Stimulated activated CD4-positive, alpha-beta T cell treated with anti-CD3 and anti-CD28 coated beads, TNF-alpha, amount 100 ng/mL, for 4 hours (primary cell): ENCODE data around the gene ROBO1.
"Not testable (repeated sequence)": the region's sequence is repeated elsewhere in the genome, so short reads cannot be mapped to it uniquely, and the experiment has no call there.

ENCODE experiments used
- DNase-seq, 3 experiments: peaks; one replicate each; pipeline ENCODE4 v3.0.0-alpha.2; 2020; ENCODE audit warnings: low read depth in 3 of 3

Gene ROBO1

DNA sequence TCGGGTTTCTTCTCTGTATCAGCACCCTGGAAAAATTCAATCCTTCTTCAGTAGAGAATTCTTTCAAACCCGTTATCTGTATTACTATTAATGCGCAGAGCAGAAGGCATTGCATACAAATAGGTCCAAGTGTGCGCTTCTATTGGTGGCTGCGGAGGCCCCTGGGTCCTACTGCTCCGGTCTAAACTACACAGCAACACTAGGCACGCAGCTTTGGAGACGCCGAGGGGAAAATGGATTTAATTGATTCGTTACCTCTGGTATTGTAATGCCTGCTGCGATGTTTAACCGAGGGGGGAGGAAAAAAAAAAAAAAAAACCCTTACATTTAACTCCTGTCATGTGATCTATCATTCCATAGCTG, at the start of gene ROBO1:
Gene ROBO1 (minus strand): TSS at position 94 of the 363 bp plus-strand sequence.
- DNase-seq = no peak

DNA sequence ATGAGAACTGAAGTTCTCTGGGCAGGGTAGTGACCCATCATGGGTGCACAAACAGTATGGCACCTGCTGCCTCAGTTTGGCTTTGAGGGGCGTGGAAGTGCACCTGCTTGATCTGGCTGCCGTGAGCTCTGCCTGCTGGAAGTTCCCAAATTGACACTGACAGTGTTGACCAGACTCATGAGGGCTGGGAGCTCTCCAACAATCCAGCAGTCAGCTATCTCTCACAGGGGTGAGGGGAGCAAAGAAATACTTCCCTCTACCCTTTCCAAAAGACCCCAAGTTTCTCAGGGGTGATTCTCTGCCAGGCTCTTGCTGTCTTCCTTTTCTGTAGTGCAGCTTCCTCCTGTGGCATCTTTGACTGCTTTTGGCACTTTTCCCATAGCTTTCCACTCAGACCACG, 49.4 kb upstream of the ROBO1 start:
- DNase-seq = no peak

DNA sequence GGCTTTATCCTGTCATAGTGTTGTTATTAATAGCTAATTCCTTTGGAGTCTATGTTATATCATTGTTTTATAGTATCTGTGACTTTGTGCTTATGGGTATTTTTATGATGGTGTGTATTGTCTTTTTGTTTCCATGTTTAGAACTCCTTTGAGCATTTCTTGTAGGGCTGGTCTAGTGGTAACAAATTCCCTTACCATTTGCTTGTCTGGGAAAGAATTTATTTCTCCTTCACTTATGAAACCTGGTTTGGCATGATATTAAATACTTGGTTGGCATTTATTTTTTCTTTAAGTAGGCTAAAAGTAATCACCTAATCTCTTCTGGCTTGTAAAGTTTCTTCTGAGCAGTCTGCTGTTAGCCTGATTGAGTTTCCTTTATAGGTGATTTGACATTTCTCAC, 47.7 kb upstream of the ROBO1 start:
- DNase-seq = no peak

DNA sequence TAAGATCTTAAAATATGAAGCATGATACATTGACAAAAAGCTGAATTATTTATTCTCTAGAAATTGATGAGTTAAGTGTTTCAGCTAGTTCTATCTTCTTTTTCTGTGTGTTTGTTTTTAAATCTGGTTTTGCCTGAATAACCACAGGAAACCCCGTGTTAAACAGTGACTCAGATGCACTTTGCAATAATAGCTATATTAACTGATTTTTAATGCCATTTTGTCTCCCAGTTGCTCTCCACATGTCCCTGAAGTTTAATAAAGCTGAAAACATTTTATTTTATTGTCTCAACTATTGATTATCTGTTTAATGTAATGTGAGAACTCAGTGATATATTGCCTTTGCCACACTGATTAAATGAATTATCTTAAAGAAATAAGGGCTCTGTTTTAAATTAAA, 42.8 kb upstream of the ROBO1 start:
- no peak for DNase-seq

DNA sequence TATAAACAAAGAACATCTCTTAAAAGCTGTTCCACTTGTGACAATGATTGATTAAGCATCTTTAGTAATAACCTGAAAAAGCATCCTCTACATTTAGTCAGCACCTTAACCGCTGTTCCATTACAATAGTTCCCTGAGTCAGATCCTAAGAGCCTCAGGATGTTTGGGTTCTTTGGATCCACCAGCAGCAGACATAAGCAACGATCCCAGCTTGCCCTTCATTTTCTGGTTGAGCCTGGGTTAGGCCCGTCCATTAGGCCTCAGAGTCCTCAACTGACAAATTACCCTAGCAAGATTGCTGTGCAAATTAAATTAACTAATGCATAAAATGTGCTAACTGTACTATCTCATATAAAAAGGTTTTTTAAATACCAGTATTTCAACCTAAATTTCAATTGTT, 42.3 kb upstream of the ROBO1 start:
- DNase-seq = no peak

DNA sequence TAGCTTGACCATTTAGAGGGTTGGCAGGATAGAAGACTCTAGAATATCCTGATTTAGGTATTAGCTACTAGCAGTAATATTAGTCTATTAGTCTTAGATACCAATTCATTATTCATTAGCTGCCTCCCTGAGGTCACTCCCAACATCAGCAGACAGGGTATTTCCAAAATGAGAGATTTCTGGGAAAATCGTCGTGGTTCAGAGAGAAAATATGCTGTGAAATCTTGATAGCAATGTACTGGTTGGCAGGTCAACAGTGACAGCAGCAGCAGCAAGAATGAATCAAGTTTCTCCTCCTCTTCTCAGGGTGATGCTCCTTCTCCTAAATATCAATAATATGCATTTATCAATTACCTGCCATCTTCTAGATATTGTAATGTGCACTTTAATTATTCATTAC, 41.3 kb upstream of the ROBO1 start:
- no peak for DNase-seq

DNA sequence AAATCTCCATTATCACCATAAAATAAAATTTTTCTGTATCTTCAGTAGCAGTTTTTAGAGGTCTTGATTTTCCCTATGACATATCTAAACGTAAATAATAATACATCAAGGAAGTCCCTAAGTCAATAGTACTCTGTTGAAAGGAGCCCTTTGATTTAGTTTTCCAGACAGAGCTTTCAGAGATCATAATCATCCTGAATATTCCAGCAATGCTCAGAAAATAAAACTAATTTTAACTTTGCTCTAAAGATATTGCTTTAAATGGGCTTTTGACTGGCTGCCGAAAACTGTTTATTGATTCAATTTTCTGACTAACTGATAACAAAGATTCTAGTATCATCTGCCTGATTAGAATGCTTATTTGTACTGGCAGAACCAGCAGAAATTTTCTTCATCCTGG, 40.7 kb upstream of the ROBO1 start:
- no peak for DNase-seq

DNA sequence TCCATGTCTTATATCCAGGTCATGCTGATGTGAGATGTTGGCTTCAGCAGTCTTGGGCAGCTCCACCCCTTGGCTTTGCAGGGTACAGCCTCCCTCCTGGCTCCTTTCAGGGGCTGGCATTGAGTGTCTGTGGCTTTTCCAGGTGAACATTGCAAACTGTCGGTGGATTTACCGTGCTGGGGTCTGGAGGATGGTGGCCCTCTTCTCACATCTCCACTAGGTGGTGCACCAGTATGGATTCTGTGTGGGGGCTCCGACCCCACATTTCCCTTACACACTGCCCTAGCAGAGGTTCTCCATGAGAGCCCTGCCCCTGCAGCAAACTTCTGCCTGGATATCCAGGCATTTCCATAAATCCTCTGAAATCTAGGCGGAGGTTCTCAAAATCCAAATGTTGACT, 22.4 kb upstream of the ROBO1 start:
- not testable (repeated sequence) for DNase-seq

DNA sequence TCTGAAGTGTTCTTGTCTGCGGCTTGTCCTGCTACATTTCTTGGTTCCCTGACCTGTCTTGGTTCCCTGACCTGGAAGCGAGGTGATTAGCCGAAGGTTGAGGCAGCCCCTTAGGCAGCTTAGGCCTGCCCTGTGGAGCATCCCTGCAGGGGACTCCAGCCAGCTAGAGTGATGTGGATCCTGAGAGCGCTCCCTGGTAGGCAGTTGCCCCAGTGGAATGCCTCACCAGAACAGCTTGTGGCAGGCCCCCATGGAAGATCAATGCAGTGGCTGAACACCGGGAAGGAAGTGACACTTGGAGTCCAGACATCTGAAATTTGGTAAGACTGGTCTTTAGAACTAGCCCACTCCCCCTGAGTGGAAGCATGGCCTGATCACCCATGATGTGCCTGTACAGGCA, 5.5 kb upstream of the ROBO1 start:
- DNase-seq = no peak

DNA sequence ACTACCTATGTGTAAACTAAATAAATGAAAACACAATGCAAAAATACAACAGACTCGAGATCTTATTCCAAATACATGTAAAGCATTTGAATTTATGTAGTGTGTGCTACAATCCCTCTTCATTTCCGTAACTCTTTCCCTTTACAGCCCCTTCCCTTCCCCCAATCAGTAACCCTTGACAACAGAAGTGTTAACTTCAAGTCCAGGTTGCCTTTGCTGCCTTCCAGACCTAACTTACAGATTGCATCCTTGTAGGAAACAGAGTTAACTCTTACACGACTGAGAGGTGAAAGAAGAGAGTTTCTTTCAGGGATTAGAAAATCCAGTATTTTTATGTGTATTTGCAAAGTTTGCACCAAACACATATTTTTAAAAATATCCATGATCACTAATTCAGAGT, 1.4 kb upstream of the ROBO1 start:
- no peak for DNase-seq

DNA sequence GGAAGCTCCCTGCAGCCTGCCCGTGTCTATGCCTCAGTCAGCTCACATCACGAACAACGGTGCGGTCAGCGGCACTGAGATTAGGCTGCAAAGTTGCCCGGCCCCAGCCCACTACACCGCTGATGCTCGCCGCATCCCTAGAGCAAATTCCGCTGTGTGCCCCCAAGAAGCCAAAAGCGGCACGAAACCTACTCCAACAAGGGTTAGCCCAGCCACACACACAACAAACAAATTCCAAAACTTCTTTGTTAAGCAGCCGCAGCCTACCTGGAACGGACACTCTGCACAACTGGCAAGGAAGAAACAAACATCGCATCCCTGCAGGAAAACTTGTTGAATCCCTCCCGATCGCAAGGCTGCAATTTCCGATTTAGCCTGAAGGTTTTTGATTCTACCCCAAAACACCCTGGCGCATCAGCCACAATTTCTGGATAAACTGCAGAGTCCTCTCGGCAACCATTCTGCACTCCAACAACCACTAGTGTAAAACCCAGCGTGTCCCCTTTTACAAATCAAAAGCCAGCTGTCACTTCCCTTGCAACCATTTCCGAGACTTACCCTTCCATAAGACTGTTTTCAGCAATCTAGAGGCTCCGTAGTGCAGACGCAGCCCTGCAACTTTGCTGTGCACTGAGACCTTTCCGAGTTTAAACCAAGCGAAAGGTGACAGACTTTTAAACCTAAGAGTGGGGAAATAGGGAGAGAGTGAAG, 449 bp downstream of the ROBO1 start:
- no peak for DNase-seq

DNA sequence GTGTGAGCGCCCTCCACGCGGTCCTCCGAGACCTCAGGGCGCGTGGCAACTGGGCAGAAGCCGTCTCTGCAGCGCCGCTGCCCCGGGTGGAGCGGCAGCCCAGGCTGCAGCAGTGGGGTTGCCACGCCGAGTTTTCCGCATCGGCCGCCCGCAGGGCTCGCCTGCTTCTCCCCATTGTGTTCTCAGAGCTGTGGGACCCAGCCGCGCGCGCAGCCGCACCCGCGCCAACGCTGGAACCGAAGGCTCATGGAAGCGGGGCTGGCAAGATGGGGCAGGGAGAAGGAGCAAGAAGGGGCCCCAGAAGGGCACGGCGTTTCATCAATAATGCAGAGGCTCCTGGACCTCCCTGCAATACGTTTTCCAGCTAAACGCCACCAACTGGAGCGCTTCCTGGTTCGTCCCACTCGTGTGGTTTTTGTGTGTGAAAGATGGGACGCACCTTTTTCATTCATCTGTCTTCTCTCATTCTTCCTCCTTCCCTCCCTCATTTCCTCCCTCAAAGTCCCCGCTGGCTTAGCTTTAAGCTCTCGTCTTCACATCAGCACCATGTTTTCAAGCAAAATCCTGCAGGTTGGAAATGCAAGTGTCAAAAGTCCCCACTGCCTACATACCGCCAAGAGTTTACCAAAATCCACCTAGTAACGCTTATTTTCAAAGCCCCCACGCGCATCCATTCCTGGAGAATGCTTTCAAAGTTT, 1.2 kb downstream of the ROBO1 start:
- no peak for DNase-seq

DNA sequence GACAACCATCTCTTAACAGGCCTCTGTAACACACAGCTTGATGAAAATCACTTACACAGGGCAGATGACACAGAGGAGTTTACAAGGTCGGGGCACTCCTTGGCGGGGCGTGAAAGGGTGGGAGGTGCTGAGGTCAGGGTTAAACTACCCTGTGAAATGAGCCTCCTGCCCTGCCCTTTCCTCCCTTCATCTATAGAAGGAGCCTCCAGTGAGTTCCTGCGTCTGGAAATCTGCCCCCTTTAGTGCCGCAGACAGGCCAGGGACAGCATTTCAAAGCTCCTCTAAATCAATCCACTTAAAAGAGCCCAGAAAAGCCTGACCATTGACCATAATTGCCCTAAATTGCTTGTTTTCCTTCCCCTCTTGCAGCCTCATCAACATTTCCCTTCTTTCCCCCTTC, 1.9 kb downstream of the ROBO1 start:
- DNase-seq = no peak

DNA sequence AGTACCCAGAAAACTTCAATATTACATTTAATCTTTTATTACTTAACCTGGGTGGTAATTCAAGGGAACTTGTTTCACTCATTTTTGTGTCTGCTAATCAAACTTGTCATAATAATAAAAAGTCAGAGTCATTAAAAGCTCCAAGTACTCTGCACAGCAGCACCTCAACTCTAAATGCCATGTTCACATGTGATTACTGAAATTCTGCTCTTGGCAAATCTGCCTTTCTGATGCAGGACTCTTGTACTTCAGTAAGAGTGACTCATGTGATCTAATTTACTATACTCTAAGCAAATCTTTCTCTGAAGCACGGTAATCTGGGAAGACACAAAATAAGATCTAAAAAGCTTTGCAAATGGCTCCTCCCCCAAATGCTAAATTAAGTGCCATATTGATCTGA, 6.4 kb downstream of the ROBO1 start:
- DNase-seq = no peak

DNA sequence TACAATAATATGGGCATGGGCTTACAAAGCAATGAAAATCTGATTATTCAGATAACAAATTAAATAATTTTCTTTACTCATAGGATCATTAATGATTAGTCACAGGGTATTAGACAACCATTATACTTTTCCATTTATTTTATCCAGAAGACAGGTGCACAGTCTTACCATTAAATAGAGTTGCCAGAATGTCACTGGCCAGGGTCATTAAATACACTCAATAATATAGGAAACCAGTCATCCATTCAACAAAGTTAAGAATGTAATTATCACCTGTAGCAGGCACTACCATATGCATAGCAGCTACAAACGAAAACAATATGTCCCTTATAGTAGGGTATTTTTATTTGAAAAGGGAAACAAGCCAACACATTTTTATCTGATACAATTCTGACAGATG, 16.1 kb downstream of the ROBO1 start:
- DNase-seq = no peak

DNA sequence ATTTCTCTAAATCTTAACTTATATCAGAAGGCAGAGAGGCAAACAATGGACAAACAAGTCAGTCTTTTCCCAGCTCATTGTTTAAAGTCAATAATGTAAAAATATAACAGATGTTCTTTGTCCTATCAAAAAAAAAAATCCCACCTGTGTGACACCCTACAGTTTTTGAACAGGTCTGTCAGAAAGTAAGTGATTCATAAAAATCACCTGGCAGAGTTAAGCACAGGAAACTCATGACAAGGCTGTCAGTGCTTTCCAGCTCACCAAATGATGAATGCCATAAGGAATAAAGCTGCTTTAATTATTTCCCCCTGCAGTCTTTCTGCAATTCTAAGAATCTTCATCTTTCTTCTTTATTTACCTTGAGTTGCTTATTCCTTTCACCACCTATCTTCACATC, 30.3 kb downstream of the ROBO1 start:
- no peak for DNase-seq

DNA sequence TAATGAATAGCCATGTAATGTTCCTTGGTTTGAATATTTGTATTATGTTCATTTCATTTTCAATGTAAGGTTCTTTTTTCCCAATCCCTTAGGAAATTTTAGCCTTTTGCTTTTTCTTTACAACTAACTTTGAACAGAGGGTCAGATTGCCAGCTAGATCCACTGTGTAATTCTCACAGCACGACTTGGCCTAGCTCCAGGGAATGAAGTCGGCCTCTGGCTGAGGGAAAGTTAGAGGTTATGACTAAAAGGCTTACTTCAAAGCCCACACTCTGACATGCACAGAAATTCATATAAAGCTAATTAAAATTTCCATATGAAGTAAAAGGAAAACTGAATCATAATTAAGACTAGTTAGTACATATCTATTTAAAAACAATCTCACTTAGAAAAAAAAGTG, 38.7 kb downstream of the ROBO1 start:
- no peak for DNase-seq

DNA sequence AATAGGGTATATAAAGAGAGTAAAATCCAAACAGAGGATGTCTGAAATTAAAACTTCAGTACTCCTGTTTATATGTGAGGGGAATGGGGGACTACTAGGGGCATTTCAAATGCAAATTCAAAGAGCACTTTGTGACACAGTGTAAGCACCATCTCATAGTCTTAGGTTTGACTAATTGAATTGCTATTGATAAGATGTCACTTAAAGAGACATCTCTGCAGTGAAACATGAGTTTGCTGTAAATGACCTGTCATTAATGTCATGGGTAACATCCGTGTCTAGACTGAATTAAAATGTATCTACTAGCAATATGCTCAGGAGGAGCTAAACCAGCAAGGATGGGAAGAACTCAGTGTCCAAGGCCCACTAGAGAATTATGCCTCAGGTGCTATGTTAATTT, 41.0 kb downstream of the ROBO1 start:
- DNase-seq = no peak

DNA sequence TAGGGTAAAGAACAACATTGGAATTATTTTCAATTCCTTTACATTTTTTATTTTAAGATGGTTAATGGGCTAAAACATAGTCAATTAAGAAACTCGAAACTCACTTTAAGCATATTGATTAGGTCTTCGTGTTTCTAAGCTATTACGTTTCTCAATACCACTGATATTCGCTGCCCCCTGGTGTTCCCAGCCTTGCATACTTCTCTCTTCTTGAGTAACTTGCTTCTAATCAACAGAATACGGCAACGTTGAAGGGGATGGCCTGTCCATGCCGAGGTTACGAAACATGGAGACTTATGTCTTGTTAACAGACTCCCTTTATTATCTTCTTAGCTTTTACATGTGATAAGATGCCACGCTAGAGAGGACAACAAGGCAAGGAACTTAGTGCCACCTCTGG, 43.6 kb downstream of the ROBO1 start:
- DNase-seq = no peak

DNA sequence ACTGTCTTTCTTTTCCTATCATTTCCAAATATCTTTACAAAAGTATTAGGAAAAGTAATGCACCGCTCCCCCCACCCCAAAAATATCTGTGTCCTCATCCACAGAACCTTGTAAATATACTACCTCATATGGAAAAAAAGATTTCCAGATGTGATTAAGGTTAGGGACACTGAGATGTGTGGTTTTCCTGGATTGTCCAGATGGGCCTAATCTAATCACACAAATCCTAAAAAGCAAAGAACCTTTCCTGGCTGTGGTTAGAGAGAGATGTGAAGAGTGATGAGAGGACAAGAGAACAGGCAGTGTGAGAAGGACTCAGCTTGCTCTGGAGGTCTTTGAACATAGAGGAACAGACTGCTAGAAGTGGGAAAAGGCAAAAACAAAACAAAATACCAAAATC, 77.7 kb downstream of the ROBO1 start:
- DNase-seq = no peak

DNA sequence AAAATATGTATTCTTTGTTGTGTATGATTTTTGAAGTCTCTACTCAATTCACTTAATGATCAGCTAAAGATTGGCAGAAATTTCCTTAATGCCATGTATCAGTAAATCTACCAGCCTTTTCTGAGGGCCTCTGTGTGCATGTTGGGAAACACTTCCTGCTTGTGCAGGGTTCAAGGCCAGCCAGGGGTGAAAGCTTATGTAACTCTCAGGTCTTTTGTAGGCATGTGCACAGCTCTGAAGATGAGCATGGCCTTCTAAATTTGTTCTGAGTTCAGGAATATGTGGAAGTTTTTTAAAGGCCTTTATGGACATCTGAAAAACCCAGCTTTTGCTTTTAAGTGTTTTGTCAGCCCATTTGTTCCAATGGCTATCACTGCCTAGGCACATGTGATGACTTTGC, 82.7 kb downstream of the ROBO1 start:
- DNase-seq = no peak

DNA sequence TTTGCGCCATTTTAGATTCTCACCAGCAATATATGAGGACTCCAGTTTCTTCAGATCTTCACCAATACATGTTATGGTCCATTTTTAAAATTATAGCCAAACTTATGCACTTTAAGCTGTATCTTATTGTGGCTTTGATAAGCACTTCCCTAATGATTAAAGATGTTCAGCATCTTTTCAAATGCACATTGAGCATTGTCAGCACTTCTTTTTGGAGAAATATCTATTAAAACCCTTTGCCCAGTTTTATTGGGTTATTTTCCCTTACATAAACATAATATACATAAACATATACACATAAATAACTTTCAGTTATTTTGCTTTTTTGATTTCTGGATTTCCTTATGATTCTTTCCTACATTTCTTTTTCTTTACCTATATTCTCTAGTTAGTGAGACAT, 83.8 kb downstream of the ROBO1 start:
- no peak for DNase-seq

DNA sequence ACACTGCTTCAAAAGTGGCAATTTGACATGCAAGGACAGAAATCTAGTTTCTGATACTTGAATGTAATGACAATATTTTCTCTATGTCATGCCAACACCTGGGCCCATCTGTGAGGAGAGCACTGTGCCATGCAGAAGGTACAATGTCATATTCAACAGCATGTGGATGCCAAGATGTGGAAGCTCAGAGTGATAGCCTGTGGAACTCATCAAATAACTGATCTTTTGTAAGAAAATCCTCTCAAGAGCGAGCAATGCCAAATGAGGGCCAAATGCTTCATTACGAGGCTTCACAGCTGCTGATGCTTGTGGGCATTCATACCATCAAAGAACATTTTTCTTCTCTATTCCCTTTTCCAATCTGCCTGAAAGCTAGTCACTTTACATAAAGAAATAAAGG, 95.1 kb downstream of the ROBO1 start:
- no peak for DNase-seq

DNA sequence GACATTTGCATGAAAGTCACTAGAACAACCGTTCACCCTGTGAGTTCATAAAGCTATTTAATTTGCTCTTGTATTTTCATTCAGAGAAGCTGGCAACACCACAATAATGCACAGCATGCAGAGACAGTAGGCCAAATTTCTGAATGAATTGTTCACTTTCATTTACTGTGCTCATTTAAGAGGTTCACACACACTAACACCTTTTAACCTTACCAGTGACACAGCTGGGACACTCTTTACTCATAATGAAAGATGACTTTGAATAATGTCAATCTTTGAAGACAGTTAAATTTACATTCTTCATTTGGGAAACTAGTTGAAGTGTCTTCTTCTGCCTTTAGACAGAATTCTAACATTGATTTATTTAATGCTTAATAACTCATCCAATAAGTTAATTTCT, 95.7 kb downstream of the ROBO1 start:
- DNase-seq = no peak
